ENCODE measurements around the gene SLC23A2.

Gene SLC23A2

DNA sequence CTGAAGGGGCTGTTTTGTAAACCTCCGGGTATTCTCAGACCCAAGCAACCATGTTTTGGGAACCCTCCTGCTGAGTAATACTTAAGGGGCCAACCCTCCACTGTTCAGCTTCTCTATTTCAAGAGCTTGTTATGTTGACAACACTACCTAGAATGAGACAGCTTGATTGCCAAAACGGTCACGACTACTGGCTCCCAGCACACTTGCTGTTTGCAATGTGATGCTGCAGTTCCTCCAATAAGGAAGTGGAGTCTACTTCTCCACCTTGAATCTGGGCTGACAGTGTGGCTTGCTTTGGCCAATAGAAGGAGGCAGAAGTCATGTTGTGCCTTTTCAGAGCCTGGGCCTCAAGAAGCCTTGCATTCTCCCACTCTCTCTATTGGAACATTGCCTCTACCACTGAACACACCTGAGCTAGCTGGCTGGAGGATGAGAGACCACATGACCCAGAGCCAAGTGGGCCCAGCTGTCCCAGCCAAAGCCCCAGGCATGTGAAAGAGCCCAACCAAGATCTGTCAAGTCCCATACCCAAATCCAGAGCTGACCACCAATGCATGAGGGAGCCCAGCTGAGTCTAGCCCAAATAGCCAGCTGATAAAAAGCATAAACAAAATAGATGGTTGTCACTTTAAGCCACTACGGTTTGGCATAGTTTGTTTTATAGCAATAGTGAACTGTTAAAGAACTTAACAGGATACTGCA lies 171.6 kb downstream of the SLC23A2 start:
- no peak overlapping the region for H3K4me3 ChIP-seq (ENCODE audit: low read depth, low read length)
- TF ChIP-seq CTCF (IDR thresholded peaks at IDR 0.05; ENCODE audit: borderline replicate concordance, insufficient read depth, low read depth, low read length), result no peak

DNA sequence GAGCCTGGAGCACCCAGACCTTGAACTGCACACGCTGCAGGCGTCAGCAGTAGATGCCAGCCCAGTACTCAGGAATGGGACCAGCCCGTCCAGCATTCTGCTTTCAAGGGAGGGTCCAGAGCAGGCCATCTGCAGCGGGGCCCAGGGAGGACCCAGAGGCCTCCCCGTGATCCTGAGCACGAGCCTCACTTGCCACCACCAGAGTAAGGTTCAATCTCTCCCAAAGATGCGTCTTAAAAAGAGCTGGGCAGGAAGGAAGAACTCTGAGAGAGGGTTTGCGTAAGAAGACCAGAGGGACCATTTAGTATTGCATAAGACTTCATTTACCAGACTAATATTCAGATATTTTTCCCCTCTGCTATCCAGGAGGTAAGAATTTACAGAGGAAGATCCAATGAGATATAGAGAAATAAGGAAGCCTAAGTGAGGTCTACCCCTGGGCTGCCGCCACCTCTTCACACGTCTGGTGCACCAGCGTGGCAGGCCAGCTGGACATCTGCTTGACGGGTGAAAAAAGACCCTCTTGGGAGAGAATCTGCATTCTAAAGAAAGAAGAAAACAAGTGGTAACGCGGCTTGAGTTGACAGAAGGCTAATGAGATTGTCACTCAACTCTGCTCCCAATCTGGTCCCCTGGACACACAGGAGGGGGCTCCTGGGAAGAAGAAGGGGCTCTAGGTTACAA lies 172.3 kb downstream of the SLC23A2 start:
- H3K4me3 ChIP-seq (ENCODE audit: low read depth, low read length), result no peak overlapping the region
- no peak for TF ChIP-seq CTCF (IDR thresholded peaks at IDR 0.05; ENCODE audit: borderline replicate concordance, insufficient read depth, low read depth, low read length)

DNA sequence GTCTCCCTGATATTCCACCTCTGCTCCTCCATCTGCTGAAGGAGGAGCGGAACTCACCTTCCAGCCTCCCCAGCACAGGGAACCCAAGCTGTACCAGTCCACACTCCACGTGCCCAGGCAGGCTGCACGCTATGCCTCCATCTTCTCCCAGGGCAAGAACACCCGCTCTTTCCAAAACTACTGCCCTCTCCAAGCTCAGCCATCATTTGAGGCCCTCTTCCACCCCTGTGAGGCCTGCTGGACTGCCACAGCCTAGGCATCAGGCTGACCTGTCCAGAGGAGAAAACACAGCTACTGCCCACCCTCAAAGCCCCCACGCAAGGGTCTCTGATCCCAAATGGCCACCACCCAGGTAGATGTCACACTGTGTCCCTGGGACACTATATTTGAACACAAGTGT lies 179.7 kb downstream of the SLC23A2 start:
- H3K4me3 ChIP-seq (ENCODE audit: low read depth, low read length), result peak overlapping the region; percentile 87
- TF ChIP-seq CTCF (IDR thresholded peaks at IDR 0.05; ENCODE audit: borderline replicate concordance, insufficient read depth, low read depth, low read length), result no peak

DNA sequence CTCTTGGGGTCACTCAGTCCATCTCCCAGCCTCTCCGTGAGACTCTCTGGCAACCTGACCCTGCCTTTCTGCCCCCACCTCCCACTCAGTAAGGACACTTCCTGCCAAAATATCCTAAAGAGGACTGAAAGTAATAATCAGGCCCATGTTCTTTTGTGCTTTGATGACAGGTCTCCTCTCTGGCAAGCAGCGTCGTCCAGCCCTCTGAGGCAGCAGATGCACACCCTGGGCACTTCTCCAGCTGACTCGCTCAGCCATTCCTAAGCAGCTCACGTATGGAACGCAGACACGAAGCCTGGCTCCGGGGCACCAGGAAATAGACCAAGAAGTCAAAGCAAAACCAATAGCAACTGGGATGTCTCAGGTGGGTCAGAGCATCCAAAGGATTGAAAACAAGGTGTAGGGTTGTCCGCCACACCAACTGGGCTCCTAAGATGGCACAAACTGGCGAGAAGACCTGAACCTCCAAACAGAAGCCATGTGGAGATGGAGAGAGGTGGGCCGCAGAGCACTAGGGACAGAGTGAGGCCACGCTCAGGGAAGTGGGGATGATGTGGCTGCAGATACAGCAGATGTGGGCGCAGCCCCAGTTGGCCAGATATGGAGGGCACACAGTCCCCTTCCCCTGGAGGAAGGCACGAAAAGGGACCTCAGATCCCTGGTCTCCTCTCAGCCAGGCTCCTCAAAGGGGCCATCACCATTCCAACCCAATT lies 180.3 kb downstream of the SLC23A2 start:
- no peak for TF ChIP-seq CTCF (IDR thresholded peaks at IDR 0.05; ENCODE audit: borderline replicate concordance, insufficient read depth, low read depth, low read length)
- no peak overlapping the region for H3K4me3 ChIP-seq (ENCODE audit: low read depth, low read length)

DNA sequence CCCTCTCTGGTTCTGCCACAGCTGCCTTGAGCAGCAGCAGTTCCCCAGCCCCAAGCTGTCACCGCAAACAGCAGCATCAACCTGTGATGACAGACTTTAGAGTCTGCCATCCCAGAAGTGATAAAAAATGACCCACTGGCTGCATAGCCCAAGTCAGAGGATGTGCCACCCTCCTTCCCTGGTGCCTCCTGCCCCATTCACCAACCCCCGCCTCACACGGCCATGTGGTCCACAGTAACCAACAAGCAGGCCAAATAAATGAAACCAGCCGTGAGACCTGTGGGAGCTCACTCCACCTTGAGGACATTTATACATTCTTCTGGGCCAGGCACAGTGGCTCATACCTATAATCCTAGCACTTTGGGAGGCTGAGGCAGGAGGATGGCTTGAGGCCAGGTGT lies 181.4 kb downstream of the SLC23A2 start:
- no peak overlapping the region for H3K4me3 ChIP-seq (ENCODE audit: low read depth, low read length)
- TF ChIP-seq CTCF (IDR thresholded peaks at IDR 0.05; ENCODE audit: borderline replicate concordance, insufficient read depth, low read depth, low read length), result no peak

GRCh38 chr20:4817230-4817671 lies 184.1 kb downstream of the SLC23A2 start:
- H3K4me3 ChIP-seq (ENCODE audit: low read depth, low read length), result no peak overlapping the region
- TF ChIP-seq CTCF (IDR thresholded peaks at IDR 0.05; ENCODE audit: borderline replicate concordance, insufficient read depth, low read depth, low read length), result no peak
